ENCODE results near the gene TNRC6B. TPM values are rescaled to one million over a fixed set of nuclear protein-coding genes. Genes with fewer than 3 reads are reported as not detected.

TNRC6B gene
- total RNA-seq, 4 donors from 2014 or later, result 32.6 to 37.1 (median 36.7) TPM

DNA sequence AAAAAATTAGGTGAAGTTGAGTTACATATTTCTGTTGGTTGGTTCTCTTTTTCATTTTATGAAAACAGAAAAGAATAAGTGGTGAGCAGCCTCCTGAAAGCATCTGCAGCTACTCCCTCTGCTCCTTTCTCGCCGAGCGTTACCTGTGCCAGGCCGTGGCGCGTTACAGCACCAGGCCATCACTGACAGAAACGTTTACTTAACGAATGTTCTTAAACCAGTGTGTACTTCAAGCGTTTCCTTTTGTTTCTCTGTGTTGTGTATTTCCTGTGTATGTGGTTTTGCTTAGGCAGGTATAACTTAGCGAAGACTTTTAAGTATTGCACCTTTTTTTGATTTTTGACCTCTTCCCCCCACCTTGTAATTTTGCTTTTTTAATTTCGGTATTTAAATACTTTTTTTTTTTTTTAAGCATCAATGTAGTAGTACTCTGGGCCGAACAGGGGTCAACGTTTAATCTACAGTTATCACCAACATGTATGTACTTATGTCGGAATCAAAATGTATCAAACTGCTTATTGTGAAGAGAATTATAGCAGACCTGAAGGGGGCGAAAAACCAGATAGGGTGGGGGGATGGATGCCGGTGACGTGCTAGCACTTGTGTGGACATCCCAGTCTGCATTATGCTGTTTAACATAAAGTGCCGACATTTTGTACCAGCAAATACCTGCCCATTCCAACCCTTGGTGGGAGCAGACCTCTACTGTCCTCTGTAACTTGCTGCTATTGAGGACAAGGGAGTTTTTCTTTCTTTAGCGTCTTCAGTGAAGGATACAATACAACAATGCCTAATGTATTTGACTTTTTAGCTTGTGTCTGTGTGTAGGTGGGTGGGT lies 147.0 kb downstream of the TNRC6B start:
- TF ChIP-seq, protein P1, sequence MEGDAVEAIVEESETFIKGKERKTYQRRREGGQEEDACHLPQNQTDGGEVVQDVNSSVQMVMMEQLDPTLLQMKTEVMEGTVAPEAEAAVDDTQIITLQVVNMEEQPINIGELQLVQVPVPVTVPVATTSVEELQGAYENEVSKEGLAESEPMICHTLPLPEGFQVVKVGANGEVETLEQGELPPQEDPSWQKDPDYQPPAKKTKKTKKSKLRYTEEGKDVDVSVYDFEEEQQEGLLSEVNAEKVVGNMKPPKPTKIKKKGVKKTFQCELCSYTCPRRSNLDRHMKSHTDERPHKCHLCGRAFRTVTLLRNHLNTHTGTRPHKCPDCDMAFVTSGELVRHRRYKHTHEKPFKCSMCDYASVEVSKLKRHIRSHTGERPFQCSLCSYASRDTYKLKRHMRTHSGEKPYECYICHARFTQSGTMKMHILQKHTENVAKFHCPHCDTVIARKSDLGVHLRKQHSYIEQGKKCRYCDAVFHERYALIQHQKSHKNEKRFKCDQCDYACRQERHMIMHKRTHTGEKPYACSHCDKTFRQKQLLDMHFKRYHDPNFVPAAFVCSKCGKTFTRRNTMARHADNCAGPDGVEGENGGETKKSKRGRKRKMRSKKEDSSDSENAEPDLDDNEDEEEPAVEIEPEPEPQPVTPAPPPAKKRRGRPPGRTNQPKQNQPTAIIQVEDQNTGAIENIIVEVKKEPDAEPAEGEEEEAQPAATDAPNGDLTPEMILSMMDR (IDR thresholded peaks at IDR 0.05; ENCODE audit: low read depth), result no peak

DNA sequence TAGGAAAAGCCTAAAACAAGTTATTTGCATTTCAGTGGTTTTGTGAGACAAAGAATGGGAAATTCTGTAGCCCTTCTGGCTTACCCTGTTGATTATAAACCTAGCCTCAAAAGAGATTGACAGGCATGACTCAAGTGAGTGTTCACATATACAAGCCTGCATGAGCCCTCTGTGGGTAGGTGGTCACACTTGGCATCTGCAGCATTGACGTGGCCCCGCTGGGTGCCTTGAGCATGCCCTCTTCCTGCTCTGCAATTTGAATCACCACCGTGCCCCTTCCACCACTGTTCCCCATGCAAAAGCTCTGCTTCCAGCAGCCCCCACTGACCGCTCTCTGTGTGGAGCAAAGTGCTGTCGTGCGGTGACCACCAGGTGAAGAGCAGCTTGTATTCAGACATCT lies 147.6 kb downstream of the TNRC6B start:
- TF ChIP-seq, protein P1 (IDR thresholded peaks at IDR 0.05; ENCODE audit: low read depth), result no peak

DNA sequence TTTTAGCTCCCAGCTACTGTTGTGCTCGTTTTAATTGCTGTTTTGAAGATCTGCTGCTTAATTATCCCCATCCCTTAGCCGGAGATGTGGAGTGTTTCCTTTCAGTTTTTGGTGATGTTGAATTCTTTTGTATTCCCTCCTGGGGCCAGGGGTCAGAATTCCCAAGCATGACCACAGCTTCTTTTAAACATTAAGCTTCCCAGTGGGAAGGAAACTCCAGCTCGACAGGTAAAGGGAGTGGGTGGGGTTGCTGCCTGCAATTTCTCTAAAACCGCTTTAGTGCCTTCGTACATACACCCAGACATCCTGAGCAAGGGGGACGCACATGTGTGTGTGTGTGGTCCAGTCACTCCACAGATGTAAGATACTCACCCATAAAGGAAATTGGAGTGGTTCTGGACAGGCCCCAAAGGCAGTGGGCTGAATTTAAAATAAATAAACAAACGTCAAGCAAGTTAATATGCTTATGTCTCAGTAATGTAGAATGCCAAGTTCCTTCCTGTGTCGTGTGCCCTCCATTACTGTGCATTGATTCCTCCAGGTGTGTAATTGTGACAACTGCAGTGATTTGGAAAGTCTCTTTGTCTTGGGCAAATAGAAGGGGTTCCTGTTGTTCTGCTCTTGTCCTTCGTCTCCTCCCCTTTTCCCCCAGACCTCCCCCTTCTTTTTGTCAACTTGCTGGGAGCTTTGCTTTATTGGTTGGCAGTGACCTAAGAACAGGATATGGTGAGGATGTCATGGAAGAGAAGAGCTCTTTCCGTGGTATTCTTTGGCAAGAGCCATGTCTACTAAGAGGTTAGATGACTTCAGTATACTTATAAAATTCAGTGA lies 149.4 kb downstream of the TNRC6B start:
- TF ChIP-seq, protein P1 (IDR thresholded peaks at IDR 0.05; ENCODE audit: low read depth), result no peak

- TF ChIP-seq, protein P1 (IDR thresholded peaks at IDR 0.05; ENCODE audit: low read depth), result no peak
Measured at GRCh38 chr22:40328546-40329456, 151.1 kb downstream of the TNRC6B start.

GRCh38 chr22:40329466-40329865 lies 151.7 kb downstream of the TNRC6B start:
- TF ChIP-seq, protein P1 (IDR thresholded peaks at IDR 0.05; ENCODE audit: low read depth), result no peak

GRCh38 chr22:40330086-40330485 lies 152.4 kb downstream of the TNRC6B start:
- TF ChIP-seq, protein P1 (IDR thresholded peaks at IDR 0.05; ENCODE audit: low read depth), result no peak
